GM19324 (cell line): ENCODE results near the gene ZC3H8.
"Not testable (repeated sequence)": the region's sequence is repeated elsewhere in the genome, so short reads cannot be mapped to it uniquely, and the experiment has no call there.

ENCODE experiments used
- ATAC-seq: cut with Tn5 transposase; IDR thresholded peaks from one replicate; pipeline ENCODE4 v1.9.1; 2021; ENCODE audit warnings: mild to moderate bottlenecking, moderate library complexity; ENCODE audit not compliant: unreplicated experiment, low FRiP score

Gene ZC3H8

DNA sequence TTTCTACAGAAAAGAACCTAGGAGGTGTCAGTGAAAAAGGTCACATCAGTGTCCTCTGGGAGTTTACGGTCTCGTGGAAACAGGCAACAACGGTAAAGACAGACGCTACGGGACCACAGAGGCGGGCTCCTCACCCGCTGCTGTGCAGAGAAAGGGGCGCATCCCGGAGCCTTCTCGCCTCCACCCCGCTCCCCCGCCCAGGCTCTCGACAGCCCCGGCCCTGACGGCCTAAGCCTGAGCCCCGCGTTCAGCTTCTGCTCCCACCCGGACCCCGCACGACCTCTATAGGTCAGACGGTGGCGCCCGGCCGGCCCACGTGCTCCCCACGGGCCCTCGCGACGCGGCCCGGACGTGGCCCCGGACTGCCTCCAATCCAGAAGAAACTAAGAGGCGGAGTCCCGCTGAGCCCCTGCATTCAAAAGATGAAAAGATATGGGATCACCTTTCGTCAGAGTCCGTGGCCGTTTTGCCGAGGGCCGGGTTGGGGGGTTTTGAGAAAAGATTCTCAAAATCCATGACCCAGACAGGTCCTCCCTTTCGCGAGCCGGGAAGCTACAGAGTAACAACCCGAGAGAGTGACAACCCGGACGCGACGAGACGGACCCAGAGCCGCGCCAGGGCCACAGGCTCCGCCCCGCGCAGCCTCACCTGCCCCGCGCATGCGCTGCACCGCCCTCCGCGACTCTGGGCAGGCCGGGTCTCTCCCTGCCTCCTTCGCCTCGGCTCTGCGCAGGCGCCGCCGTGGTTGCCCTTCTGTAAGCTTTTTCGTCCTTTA lies at the start of gene ZC3H8:
Gene ZC3H8, minus strand, starts transcription at position 577 of the 775 bp plus-strand sequence. Its CDS starts 61 bp downstream, at position 516.
- peak; percentile 89 for ATAC-seq

DNA sequence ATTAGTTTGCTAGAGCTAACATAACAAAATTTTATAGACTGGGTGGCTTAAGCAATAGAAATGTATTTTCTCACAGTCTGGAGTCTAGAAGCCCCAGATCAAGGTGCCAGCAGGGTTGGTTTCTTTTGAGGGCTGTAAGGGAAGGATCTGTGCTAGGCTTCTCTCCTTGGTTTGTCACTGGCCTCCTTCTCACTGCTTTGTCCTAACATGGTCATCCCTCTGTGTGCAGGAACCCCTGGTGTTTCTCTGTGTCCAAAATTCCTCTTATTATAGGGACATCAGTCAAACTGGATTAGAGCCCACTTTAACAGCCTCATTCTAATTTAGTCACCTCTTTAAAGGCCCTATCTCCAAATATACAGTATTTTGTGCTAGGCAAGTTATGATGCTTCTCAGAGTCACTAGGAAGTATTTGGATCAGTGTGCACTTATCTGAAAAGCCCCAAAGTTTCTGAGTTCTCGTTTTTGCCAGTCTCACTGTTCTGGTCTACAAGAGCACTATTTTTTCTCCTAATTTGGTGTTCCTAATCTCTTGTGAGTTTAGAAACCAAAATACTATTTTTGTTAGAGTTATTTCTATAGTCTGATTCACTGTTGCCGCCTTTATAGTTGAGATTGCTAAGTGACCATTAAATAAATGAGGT lies 49.6 kb upstream of the ZC3H8 start:
- ATAC-seq: no peak

DNA sequence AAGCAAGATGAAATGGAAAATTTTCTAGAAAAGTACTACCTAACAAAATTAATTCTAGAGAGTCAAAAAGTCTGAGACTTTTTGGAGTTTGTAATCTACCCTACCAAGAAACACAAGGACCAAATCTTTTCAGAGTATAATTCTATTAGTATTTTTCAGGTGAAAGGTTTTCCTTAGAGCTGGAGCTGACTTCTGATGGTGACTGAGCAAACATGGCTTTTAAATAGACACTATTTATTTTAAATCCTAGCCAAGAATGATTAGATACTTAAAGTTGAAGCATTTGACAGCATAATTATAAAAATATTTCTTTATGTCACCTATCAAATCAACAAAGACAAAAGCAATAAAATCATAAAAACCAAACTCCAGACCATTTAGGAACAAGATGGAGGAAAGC lies 47.1 kb upstream of the ZC3H8 start:
- no peak for ATAC-seq

DNA sequence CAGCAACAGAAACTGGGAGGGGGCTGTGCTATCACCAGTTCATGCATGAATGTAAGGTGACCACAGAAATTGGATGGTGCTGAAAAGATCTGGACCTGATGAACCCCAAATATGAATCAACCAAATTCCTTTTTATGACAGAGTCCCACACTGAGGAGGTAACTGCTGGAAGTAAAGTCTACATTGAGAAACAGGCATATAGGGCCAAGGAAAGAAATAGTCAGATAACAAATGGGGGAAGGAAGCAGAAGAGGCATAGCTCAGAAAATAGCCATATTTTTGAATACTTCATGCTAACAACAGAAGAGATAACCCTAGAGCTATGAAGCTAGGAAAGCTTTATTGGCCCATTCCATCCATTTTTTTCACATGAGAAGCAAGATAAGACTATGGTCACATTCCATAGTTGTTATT lies 46.3 kb upstream of the ZC3H8 start:
- ATAC-seq: no peak

DNA sequence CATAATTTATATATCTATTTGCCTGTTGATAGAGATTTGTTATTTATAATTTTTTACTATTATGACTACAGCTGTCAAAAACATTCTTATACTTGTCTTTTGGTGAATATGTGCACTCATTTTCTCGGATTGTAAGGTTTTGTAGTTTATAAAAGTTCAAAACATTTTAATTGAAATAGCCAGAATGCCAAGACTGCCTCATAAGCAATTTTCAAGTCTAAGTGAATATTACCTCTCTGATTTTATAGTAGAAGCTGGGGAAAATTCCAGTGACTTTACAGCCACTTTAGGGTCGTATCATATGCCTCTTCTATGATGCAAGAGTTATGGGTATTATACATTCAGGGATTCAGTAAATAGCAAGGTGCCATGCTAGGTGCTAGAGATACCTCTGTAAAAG lies 41.6 kb upstream of the ZC3H8 start:
- ATAC-seq: no peak

DNA sequence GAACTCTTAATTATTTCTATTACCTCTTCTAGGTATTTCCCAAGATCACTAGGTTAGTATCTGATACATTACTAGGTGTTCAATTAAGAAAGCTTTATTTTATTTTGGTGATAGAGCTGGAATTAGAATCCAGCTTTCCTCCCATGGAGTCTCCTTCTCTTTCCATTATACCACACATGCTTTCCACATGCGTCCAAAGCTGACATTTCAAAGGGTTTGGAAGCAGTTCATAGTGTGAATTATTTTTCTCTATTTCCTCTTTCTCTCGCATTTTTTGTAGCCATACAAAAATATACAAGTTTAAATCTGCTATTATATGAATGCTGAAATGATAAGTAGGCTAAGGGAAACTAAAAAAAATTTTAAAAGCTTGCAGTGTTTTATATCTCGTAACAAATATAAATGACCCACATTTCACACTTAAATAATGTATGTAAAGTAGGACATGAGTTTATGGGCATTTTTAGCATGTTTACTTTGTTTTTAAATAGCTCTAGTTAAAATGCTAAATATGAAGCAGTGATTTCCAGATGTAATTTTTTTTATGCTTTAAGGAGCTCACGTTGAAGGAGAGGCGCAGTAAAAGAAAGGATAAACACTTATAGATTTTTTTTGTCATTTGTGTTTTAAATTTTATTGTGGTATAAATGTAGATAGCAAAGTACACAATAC lies 40.7 kb upstream of the ZC3H8 start:
- no peak for ATAC-seq

DNA sequence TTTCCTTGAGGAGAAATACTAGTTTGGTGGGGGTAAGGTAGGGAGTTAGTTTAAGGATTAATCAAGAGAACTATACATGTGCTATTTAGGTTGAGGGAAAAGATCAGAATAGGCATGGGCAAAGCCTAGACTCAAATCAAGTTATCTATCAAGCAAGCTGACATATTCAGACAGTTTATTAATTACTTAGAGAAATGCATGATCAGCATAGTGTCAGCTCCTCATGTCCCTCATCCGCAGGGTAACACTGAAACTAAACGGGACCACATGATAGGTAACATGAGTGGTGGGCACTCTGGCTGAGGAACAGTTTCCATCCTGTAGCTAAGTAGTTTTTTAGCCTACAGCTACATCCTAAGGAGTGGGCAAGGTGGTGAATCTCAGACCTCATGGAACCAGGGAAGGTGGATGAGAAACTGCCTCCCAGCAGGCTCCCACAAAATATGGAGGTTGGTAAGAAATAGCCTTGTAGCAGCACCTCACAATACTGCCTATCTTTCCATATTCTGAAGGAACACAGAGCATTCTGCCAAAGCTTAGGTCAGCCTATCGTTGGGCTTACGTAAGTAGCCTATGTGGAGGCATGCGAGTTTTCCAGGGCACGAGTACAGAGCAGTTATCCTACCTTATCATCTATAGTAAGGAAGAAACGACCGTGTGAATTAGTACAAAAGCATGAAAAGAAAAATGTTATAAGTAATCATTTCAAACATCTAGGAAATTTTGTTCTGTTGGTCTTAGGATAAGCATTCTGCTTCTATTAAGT lies 39.0 kb upstream of the ZC3H8 start:
- ATAC-seq: no peak

DNA sequence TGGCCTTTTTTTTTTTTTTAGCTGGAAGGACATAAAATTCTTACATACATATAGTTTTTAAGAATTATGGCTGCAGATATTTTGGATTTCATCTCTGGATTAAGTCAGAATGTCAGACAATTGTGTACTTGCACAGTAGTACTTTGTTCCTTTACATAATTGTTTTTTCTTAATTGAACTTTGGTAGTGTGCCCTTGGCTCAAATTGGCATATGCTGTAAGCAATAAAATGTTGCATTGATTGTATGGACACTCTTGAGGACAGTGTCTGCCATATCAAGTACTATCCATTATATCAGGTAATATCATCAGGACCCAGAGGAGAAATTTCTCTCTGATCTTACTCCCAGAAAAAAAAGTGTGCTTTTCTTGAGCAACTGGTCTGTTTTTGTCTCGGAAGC lies 35.8 kb upstream of the ZC3H8 start:
- no peak for ATAC-seq

DNA sequence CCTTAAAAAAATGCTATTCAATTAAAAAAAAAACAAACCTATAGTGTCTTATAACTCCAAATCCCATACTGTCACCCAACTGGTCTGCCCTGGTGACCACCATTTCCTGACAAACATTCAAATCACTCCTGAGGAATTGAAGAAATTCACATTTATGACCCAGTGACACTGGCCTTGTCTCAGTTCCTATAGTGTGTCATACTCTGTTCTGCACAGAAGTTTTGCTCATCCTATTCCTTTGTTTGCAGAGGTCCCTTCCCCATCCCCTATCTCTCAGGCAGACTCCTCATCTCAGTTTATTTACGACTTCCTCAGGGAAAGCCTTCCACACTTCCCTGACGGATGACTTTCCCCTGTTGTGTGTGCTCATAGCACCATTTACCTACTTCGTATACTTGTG lies 35.2 kb upstream of the ZC3H8 start:
- ATAC-seq: no peak

DNA sequence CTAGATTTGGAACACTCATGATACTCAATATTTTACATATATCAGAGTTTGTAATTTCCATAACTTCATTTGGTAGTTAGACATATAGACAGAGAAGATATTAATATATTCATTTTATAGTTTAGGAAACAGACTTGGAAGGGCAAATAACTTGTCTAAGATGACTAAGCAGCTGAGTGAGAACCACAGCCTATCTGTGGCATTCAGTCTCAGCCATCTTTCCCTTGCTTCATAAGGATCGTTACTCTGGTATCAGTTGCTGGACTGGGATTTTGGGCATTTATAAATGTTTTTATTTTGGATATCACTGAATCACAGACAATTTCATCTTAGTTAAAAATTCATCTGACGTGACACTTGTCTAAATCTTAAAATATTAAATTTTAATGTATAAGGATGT lies 28.7 kb upstream of the ZC3H8 start:
- not testable (repeated sequence) for ATAC-seq

DNA sequence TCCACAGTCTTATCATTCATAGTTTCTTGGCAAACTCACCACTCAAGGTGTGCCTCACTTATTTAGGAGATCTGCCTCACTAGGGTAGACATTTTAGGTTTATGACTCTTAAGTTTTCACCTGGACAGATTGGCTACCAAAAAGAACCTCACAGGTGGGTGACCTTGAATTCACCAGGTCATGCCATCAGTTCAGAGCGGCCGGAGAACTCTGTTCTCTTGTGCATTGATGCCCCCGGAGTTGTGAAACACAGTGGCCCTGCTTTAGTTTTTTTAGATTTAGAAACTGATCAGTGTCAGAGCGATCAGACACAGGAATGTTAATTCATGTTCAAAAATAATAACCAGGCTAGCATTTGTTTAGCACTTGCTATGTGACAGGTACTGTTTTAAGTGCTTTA lies 27.2 kb upstream of the ZC3H8 start:
- ATAC-seq: not testable (repeated sequence)

DNA sequence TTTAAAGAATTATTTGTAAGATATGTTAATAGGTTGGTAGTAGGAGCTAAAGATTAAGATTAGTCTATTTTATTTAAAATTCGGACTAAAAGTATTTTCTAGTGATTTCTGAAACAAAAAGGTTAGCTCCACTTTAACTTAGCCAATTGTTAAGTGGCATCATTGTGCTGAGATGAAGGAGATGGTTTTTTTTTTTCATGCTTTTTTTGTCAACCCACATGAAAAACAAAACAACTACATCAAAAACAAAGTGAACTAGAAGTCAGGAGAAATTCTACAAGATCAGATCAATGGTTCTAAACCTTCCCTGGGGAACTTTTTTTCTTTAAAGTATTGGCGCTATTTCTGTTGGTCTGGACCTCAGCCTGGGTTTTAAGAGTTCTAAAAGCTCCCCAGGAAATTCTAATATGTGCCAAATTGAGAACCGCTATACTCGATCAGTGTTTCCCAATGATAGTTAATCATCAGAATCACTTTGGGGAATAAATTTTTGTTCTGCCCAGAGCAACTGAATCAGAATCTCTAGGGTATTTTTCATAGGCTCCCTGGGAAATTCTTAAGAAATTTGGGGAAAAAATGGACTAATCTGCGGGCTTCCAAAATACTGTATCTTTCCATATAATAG lies 22.9 kb upstream of the ZC3H8 start:
- no peak for ATAC-seq

DNA sequence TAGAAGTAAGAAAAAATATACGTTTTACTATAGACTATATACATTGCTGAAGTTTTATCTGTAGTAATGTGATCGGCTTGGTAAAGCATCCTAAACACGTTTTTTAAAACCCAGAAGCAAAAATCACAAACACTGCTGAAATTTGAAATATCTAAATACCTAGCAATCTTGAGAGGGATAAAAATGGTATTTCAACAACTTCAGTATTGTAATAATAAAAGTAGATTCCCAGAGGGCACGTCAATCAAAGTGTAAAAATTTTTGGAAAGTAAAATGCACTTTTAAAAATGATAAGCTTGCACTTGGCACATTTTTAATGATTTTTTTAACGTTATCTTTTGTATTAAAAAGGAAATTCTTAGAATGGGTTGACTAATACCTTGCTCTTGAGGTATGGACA lies 22.1 kb upstream of the ZC3H8 start:
- no peak for ATAC-seq

DNA sequence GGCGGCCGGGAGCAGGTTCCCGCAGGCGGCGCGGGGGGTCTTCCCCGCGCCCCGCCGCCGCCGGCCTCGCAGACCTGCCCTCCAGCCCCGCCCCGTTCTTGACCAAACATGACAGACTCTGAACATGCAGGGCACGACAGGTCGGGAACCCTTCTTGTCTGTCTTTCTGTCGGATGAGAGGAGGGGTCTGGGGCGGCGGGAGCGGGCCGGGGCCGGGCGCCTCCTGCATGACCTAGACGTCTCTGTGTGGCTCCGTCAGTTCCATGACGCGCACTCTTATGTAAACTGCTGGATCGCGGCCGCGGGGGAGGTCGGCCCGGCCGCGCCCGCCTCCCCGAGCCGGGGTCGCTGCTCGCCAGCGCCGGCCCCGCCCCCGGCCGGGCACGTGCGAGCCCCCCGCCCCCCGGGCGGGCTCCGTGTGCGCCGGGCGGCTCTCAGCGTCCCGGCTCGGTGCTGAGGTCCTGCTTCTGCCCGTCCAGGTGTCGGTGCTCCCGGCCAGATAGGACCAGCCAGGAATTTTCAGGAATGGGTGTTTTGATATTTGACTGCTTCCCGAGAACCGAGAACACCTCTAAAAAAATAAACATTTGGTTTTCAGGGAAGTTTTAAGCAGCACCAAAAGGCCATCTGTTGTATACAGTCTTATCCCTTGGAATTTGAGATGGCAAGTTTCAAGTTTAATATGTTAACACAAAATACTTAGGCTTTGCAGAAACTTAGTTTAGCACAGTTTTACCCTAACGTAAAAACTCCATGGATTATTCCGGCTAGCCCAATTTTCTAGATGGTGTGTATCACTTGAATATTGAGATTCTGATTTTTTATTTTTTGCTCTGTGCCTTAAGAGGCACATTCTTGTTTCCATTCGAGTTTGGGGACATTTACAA lies 21.3 kb upstream of the ZC3H8 start:
- peak; percentile 57 for ATAC-seq

DNA sequence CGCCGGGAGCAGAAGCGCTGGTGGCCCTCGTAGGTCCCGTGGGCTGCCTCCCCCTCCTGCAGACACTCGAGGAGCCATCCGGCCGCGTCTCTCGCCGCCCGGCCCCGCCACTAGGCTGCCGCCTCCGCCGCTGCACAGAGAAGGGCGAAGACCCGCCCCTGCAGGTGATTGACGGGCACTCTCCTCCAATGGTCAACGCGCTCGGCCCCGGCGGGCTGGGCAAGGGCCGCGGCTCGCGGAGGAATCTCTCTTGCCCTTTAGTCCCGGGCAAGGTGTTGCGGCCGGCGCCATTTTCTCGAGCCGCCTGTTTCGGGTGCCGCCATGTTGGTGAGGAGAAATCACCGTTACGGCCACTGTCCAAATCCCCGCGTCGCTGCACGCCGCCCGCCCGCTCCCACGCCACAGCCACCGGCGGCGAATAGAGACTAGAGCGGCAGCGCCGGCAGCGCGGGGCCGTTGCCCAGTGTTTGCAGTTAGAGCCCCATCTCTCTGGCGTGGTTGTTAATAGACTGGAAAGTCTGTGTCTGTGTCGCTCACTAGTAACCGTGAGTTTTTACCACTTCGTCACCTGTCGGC lies 20.6 kb upstream of the ZC3H8 start, which contains the start of gene ZC3H6:
Gene ZC3H6, plus strand, starts transcription at position 287 of the 576 bp plus-strand sequence. CDS start 398 bp downstream, outside the sequence.
- ATAC-seq: peak; percentile 96

DNA sequence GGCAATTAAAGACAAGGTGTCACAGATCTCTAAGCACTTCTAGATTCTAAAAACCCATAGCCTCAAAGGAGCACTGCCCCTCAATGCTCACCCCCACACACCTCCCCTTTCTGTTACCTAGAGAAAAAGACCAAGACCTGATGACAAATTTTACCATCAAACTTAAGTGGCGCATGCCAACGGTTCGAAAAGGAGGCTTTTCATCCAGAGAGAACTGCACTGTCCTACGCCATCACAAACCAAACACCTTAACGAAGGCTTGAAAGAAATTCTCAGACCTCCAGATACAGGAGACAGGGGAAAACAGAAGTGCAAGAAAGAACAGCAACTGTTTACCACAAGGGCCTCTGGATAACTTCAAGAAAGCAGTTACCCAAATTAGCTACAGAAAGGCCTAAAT lies 18.5 kb upstream of the ZC3H8 start:
- no peak for ATAC-seq

DNA sequence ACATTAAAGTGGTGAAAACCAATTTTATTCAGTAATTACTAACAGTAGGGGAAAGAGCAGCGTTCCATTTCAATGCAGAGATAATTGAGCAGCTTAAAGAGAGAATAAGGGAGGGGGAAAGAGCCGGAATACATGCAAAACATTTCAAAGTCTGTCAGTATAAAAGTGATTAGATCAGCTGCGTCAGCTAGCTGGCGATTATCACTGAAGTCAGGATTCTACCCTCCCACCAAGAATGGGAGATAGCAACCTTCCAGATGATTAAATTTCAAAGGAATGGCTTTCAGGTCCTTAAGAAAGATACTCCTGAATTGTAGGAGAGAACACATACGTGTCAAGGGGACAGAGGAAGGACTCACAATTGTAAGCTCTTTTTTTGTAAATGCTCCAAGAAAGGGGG lies 17.8 kb upstream of the ZC3H8 start:
- no peak for ATAC-seq

DNA sequence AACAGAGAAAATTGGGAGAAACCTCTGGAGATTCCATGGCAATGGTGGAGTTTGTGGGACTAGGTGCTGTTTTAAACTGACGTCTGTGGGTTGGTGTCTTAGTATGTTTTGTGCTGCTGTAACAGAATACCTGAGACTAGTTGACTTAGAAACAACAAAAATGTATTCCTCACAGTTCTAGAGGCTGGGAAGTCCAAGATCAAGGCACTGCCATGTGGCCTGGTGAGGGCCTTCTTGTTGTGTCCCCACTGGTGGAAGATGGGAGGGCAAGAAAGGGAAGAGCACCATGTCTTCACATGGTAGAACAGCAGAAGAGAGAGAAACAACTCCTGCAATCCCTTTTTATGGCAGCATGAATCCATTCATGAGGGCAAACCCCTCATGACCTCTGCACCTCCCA lies 13.7 kb upstream of the ZC3H8 start:
- no peak for ATAC-seq

DNA sequence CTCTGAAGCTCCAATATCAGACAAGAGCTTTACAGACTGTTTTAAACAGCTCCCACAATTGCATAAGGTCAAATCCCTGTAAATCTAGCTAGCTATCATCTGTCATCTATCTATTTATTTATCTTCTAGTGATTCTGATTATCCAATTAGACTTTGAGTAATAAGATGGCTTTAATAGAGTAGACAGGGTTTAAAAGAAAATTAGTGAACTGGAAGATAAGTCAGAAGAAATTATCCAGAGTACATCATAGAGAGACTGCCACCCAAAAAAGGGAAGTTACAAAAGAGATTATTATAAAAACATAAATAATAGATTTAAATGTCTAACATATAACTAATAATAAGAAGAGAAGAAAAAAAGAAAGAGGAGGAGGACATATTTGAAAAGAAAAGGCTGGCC lies 8.0 kb upstream of the ZC3H8 start:
- no peak for ATAC-seq
